Esophagus squamous epithelium (tissue), 4 donors: Measurements from ENCODE around the gene RNF217.

ENCODE experiments used
- CTCF ChIP-seq, 6 experiments: fragments of 450-650 bp in 4 of 6; fragments of 200-600 bp in 2 of 6; sonication (generic) in 2 of 6; IDR thresholded peaks; one replicate each; pipeline ENCODE4 v1.5.1; 2016 to 2019; ENCODE audit warnings: antibody characterized with exemption in 6 of 6, mild to moderate bottlenecking in 4 of 6, moderate library complexity in 4 of 6
- POLR2A ChIP-seq, 4 donors: fragments of 450-650 bp; IDR thresholded peaks; one replicate each; pipeline ENCODE4 v1.6.1; 2017; ENCODE audit warnings: antibody characterized with exemption in 4 of 4, mild to moderate bottlenecking in 4 of 4, moderate library complexity in 3 of 4

DNA sequence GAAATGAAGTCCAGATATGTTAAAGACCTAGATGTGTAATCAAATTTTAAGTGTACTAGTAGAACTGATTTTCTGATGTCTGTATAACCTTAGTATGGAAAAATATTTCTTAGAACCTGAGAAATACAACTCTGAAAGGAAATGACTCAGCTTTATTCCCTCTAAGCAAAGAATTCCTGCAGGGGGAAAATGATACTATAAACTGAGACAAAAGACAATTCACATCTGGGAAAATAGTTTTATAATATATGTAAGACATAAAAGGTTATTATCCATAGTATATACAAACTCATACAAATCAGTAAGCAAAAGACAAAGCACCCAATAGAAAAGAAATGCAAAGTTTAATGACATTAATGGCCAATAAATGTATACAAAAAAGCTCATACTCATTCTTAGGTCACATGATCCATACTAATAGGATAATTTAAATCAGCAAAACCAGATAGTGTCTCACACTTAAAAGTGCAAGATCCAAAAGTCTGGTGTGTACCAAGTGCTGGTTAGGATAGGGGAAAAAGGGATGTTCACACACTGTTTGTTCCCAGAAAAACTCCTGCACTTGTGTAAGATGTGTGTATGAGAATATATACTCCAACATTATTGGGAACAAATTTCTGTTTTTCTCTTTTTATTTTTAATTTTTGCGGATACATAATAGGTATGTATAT is 22.6 kb downstream of the RNF217 start:
- TF ChIP-seq CTCF (IDR thresholded peaks at IDR 0.05) (no peak), POLR2A (IDR thresholded peaks at IDR 0.05) (no peak)
